HG03045 (cell line): ENCODE data around the gene MYO6.

Experiments used
- ATAC-seq: cut with Tn5 transposase; IDR thresholded peaks from one replicate; pipeline ENCODE4 v1.9.1; 2021; ENCODE audit warnings: mild to moderate bottlenecking, moderate library complexity; ENCODE audit not compliant: unreplicated experiment

The MYO6 gene

DNA sequence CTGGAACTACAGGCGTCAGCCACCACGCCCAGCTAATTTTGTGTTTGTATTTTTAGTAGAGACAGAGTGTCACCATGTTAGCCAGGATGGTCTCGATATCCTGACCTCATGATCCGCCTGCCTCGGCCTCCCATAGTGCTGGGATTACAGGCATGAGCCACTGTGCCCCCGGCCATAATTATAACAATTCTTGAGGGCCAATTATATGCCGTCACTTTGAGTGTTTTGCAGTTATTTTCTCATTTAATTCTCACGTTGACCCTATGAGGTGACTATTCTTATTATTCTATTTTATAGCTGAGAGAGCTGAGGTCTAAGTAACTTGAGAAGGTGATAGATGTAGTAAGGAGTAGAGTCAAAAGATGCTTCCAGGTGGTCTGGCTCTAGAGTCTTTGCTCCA lies 13.0 kb downstream of the MYO6 start:
- ATAC-seq = no peak

DNA sequence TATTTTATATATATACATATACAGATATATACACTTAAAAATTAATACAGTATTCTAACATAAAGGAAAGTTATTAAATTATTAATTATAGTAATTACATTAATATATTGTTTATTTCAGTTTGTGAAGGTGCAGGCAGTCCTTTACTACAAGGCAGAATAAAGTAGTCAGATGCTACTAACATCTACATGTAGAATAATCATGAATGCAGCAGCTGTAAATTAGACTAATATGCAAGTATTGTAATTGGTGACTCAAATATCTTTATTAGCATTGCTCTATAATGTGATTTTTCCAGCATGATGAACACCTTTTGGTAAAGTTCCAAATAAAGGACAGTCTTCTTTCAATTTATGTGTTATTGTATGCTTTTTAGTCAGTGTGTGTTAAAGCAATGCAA lies 17.3 kb downstream of the MYO6 start:
- no peak for ATAC-seq

- no peak for ATAC-seq
These were observed 21.8 kb downstream of the MYO6 start for GRCh38 chr6:75770844-75771243.

DNA sequence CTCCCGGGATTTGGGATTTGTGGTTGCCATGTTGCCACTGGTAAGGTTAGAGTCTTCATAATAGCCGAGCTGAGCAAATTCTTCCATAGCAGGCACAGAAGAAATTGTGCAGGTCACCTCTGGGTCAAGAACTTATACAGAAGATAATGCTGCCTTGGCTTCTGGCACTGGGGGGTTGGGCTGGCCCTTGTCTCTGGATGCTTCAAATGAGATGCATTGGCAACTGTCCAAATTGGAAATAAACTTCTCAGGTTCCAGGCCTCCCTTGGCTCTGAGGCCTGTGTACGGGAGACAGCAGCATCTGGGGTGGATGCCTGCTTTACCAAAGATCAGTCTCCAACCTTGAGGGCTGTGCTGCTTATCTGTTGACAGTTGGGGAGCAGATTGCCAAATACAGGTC lies 26.2 kb downstream of the MYO6 start:
- no peak for ATAC-seq

- no peak for ATAC-seq
These were observed 27.4 kb downstream of the MYO6 start for GRCh38 chr6:75776461-75776860.

DNA sequence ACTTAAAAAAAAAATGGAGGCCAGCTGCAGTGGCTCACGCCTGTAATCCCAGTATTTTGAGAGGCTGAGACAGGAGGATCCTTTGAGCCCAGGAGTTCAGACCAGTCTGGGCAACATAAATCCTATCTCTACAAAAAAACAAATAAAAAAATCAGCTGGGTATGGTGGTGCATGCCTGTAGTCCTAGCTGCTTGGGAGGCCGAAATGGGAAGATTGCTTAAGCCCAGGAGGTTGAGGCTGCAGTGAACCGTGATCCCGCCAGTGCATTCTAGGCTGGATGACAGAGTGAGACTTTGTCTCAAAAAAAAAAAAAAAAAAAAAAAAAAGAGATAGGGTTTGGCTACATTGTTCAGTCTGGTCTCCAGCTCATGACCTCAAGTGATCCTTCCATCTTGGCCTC lies 29.7 kb downstream of the MYO6 start:
- no peak for ATAC-seq

- ATAC-seq = no peak
These were observed 37.1 kb downstream of the MYO6 start for GRCh38 chr6:75786152-75786551.

GRCh38 chr6:75788894-75789293 lies 39.9 kb downstream of the MYO6 start:
- no peak for ATAC-seq

DNA sequence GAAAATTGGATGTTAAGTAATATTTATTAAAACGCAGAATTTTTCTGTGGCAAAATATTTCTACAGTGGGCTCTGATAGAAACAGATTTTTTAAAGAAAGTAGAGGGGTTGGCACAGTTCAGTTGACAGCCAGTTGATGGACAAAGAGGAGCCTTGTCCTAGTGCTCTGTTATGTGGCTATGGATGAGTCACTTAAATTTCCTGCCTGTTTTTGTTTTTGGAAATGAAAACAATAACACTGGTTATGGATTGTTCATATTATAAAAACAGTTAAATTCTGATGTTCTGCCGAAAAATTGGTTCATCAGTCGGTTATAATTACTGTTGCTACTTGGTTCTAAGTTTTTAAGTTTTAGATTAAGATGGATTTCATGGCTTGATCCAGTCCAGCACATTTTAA lies 42.8 kb downstream of the MYO6 start:
- ATAC-seq = no peak

DNA sequence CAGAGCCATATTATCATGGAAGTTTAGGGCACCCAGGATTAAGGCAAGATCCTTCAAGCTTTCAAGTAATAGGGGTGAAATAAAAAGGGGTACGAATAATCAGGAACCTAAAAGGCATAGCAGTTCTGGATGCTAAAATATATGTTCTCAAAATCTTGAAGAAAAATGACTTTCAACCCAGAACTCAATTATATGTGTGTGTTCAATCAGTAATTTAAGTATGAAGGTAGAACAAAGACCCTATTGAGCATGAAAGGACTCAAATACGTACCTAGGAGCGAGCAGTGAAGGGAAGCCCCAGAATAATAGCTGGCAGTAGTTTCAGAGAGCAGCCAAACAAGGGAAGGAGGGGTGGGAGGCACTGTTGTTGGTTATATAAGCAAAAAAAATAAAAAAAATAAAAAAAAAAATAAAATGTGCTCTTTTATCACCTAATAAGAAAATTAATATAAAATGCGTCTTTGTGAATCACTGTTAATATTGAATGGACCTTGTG lies 45.4 kb downstream of the MYO6 start:
- no peak for ATAC-seq

DNA sequence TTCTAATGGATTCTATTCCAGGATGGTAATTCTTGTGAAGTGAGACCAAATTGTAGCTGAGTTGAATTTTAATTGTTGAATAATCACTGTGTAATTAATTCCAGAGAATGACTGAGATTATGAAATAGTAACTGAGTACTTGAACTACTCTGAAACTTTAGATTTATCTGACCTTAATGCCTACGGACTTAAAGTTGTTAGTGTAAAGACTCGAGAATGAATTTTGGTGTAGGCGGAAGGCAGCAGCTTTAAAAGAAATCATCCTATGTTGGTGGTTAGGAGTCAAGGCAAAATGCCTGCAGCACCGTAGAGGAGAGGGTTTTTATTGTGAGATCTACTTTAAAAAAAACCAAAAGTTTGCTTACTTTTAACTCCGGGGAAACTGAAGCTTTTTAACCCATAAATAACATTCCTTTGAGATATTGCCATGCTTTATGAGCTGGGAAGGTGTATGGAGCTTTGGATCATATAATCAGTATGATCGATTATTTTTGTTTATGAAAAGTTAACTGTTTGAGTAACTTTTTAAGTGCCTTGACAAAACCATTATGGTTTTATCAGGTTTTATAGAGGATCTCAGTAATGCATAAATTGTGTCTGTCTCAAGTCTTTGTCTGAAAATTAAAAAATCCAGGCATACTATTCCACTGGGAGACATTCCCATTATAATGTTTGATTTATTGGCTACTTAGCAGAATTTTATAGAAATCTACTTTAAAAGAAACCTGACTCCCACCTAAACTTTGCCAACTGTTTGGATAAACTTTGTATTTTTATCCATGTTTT lies 46.1 kb downstream of the MYO6 start:
- no peak for ATAC-seq

DNA sequence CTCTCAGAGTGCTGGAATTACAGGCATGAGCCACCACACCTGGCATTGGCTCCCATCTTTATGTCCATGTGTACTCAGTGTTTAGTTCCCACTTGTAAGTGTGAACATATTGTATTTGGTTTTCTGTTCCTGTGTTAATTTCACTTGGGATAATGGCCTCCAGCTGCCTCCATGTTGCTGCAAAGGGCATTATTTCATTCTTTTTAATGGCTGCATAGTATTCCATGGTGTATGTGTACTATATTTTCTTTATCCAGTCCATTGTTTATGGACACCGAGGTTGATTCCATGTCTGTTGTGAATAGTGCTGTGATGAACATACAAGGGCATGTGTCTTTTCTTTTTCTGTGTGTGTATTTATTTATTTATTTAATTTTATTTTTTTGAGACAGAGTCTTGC lies 47.7 kb downstream of the MYO6 start:
- no peak for ATAC-seq

GRCh38 chr6:75800133-75800532 lies 51.1 kb downstream of the MYO6 start:
- ATAC-seq = no peak

GRCh38 chr6:75800708-75801505 lies 51.9 kb downstream of the MYO6 start:
- ATAC-seq = no peak

DNA sequence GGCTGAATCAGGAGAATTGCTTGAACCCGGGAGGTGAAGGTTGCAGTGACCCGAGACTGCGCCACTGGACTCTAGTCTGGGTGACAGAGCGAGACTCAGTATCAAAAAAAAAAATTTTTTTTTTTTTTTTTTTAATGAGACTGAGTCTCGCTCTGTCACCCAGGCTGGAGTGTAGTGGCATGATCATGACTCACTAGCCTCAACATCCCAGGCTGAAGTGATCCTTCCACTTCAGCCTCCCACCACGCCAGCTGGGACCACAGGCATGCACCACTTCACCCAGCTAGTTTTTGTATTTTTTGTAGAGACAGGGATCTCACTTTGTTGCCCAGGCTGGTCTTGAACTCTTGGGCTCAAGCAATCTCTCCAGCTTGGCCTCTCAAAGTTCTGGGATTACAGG lies 53.3 kb downstream of the MYO6 start:
- no peak for ATAC-seq

- no peak for ATAC-seq
These were observed 59.5 kb downstream of the MYO6 start for GRCh38 chr6:75808507-75808906.

DNA sequence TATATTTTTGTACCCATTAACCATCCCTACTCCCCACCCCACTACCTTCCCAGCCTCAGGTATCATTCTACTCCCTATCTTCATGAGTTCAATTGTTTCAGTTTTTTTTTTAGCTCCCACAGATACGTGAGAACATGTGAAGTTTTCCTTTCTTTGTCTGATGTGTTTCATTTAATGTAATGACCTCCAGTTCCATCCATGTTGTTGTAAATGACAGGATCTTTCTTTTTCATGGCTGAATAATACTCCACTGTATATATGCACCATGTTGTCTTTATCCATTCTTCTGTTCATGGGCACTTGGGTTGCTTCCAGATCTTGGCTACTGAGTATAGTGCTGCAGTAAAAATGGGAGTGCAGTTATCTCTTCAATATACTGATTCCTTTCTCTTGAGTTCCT lies 63.5 kb downstream of the MYO6 start:
- ATAC-seq = no peak

GRCh38 chr6:75813476-75814250 lies 64.6 kb downstream of the MYO6 start:
- no peak for ATAC-seq

- ATAC-seq = no peak
These were observed 66.7 kb downstream of the MYO6 start for GRCh38 chr6:75815756-75816155.

DNA sequence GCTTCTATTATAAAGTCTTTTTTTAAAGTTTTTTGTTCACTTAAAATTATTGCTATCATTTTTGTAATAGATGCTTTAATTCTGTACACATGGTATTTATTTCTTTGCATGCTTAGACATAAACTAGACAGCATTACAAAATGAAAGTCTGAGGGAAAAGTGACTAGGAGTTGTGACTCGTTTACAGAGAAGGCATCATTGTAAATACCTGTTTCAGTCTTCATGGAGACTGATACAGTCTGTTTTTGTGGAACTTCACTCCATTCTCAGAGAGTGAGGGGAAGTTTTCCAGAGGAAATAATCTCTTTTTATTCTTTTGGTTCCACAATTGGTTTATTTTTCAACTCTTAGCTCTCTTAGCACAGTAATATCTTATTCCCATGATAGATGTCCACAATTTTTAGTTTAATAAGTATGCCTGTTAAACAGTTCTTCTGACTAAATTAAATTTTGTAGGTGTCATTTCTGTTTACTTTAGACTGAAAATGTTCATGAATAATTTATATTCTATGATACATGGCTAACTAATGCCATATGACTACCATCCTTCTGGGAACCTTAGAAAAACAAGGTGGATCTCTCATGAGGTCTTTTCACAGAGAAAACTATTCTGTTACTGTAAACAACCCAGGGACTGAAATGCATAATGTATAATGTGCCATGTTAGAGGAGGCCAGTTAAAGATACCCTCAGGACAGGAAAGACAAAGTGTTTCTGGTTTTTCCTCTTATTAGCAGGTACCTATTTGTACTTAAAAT lies 69.2 kb downstream of the MYO6 start:
- no peak for ATAC-seq
